Measurements from ENCODE around the gene HDAC1.

- TF ChIP-seq CTCF (IDR thresholded peaks at IDR 0.05) (no peak), POLR2A (IDR thresholded peaks at IDR 0.05) (no peak), EP300 (IDR thresholded peaks at IDR 0.05) (no peak)
Measured at GRCh38 chr1:32265846-32266245, 26.0 kb upstream of the HDAC1 start.
